A549 treated with Hydrocortisone at 1 μM for 4 hours (cell line): ENCODE measurements around the gene GLDN. TPM values are rescaled to one million over a fixed set of nuclear protein-coding genes. Genes with fewer than 3 reads are reported as not detected.

Experiments
- total RNA-seq: library from RNA; stranded (reverse); fragments of 200-300 nt; extraction: Qiagen RNA extraction; gene quantifications from 5 replicates; pipeline ENCODE4 v1.2.3, GENCODE V29; 2022

GLDN gene
- 0.02 to 0.12 TPM in 2 of 5 replicates, not detected in the others for total RNA-seq

DNA sequence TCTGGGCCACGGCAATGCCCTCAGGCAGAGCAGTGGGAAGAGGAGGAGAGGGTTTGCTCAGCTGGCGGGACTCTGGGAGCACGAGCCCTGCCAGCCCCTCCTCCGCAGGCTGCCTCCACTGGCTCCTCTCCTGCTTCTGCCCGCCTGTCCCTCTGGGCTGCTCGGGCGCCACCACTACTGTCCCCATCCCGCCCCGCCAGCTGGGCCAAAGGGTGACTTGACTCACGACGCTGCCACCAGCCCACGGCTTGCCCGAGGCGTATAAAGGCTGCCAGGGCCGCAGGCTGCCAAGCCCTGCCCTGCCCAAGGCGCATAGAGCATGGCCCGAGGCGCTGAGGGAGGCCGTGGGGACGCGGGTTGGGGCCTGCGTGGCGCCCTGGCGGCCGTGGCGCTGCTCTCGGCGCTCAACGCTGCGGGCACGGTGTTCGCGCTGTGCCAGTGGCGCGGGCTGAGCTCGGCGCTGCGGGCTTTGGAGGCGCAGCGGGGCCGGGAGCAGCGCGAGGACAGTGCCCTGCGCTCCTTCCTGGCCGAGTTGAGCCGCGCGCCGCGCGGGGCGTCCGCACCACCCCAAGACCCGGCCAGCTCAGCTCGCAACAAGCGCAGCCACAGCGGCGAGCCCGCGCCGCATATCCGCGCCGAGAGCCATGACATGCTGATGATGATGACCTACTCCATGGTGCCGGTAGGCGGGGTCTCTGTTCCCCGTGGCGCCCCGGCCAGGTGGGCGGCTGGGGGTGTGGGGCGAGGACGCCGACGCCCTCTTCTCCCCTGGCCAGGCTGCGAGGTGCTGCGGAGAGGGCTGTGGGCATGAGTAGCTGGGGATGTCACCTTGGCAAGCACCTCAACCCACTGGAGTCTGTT lies at the start of gene GLDN:
GLDN (plus strand) TSS at position 290 of the 861 bp plus-strand sequence; CDS start at position 320, 30 bp downstream.

DNA sequence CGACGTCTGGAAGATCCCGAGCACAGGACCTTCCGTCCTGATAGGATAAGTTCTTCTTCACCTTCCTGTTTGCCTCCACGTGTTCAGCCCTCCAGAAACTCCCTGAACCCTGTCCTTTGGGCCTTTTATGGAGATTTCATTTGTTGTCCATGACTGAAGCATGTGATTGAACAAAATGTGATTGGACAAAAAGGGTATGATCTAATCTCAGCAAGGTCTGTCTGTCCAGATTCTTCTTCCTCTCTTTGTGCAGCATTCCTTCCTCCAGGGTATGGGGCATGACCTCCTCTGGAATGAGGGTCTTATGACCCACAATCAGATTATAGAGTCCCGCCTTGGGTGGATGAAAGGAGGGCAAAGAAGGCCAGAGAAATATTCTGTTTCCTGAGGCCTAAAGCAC lies 3.0 kb upstream of the GLDN start, which contains the start of gene CYP19A1:
CYP19A1 (minus strand) TSS at position 101 of the 400 bp plus-strand sequence. CDS start 95,684 bp downstream, outside the sequence.

Other genes starting within 250 kb of the GLDN start
- 28.1 to 41.8 TPM (median 34.7 TPM) in 5 replicates for gene TNFAIP8L3, start 246.7 kb upstream of the GLDN start, total RNA-seq
- gene CYP19A1, start 3.1 kb upstream of the GLDN start, total RNA-seq = 0.10 to 0.37 TPM (median 0.22 TPM) in 5 replicates